Left lung (tissue), 10 donors: ENCODE measurements around the gene IGDCC3. TPM values are rescaled to one million over a fixed set of nuclear protein-coding genes. Genes with fewer than 3 reads are reported as not detected.

Experiments
- ATAC-seq: fragments of 200-7000 bp; cut with Tn5 transposase; one replicate; pipeline ENCODE4 v1.9.1; 2020; ENCODE audit warnings: moderate library complexity
- DNase-seq, 4 donors: peaks; one replicate each; pipeline ENCODE4 v3.0.0-alpha.2; 2013 to 2020
- H3K27ac ChIP-seq, 2 donors: fragments of 200-600 bp; sonication (generic) in 1 of 2; one replicate each; pipeline versions ENCODE4 v1.5.0 to v1.8.0; 2020 to 2021
- H3K27me3 ChIP-seq, 2 donors: fragments of 200-600 bp; sonication (generic) in 1 of 2; one replicate each; pipeline versions ENCODE4 v1.5.0 to v1.8.0; 2020 to 2021
- H3K36me3 ChIP-seq, 2 donors: fragments of 200-600 bp; sonication (generic) in 1 of 2; one replicate each; pipeline versions ENCODE4 v1.5.0 to v1.8.0; 2020 to 2021
- H3K4me1 ChIP-seq, 2 donors: fragments of 200-600 bp; one replicate each; pipeline ENCODE4 v1.8.0; 2021
- H3K4me3 ChIP-seq, 2 donors: fragments of 200-600 bp; sonication (generic) in 1 of 2; one replicate each; pipeline versions ENCODE4 v1.5.0 to v1.8.0; 2020 to 2021; ENCODE audit warnings: mild to moderate bottlenecking in 1 of 2
- H3K9me3 ChIP-seq, 2 donors: fragments of 200-600 bp; sonication (generic) in 1 of 2; one replicate each; pipeline versions ENCODE4 v1.5.0 to v1.8.0; 2020 to 2021
- intact Hi-C, 2 donors: fragments of 100-400 bp; cut with DNase I; formaldehyde crosslinking; loops; one replicate each; pipeline versions ENCODE4 v1.11.2 to v1.14.2; 2022
- polyA plus RNA-seq, 6 donors: library from polyadenylated mRNA; unstranded; fragments of 120-200 nt; gene quantifications; one replicate each; pipeline ENCODE4 v1.2.1, GENCODE V29; 2013; ENCODE audit not compliant: insufficient read length in 6 of 6
- total RNA-seq, 2 donors: library from RNA; stranded (reverse); fragmentation: NEBNext Ultra II Directional; extraction: Animal tissue kit (Norgen Biotek cat#: 25700); gene quantifications; one replicate each; pipeline ENCODE4 v1.2.1, GENCODE V29; 2021
- TF ChIP-seq, protein P1 (sequence below), 2 donors: fragments of 200-600 bp; sonication (generic) in 1 of 2; IDR thresholded peaks; one replicate each; pipeline versions ENCODE4 v1.5.0 to v1.8.0; 2021; ENCODE audit warnings: antibody characterized with exemption in 2 of 2
- donor health status: DM: no; HTN: yes; CAD: no.
- donor health status: DM: no; HTN: no; CAD: no.

The IGDCC3 gene
- total and polyA plus RNA-seq, 8 donors: 0.20 to 12.8 (median 11.5) TPM; not detected in 1

DNA sequence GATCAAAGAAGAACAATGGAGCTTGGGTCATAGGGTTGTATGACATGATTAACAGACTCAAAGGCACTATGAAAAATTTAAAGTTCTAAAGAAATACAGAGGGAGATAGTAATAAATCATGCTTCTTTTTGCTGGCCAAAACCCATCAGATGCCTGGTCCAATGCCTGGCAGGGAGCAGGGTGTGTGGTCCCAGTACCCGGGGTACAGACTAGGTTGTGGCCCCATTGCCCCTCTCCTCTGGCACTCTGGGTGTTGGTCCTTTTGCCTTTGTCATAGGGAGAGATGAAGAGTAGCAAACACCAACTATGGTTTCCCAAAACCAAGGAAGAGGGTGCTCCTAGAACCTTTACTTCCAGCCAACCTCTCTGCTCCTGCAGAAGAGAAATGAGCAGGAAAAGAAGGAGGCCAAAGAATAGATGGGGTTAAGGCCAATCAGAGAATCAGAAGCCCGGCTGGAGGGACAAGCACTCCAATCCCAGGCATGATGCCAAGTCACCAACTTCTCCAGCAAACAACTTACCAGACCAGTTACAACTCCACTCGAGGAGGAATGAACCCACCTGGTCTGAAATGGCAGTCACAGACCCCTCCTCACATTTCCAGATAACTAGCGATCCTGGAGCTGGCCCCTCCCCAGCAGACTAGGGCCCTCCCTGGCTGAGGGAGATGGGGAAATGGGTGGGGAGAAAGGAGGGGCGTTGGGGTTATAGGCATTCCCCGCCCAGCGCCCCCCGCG lies 1.8 kb downstream of the IGDCC3 start:
- Histone ChIP-seq H3K4me1 (peaks cover 8 to 22% of the 10 kb centered on the region in 2 donors), H3K36me3 (no peaks in the 10 kb centered on the region), H3K9me3 (no peaks in the 10 kb centered on the region), H3K4me3 (no peak overlapping the region), H3K27me3 (peaks cover 34 to 89% of the 10 kb centered on the region in 2 donors), H3K27ac (no peak overlapping the region)
- peak in 1 of 4 donors; percentile 70 for DNase-seq
- TF ChIP-seq, protein P1, sequence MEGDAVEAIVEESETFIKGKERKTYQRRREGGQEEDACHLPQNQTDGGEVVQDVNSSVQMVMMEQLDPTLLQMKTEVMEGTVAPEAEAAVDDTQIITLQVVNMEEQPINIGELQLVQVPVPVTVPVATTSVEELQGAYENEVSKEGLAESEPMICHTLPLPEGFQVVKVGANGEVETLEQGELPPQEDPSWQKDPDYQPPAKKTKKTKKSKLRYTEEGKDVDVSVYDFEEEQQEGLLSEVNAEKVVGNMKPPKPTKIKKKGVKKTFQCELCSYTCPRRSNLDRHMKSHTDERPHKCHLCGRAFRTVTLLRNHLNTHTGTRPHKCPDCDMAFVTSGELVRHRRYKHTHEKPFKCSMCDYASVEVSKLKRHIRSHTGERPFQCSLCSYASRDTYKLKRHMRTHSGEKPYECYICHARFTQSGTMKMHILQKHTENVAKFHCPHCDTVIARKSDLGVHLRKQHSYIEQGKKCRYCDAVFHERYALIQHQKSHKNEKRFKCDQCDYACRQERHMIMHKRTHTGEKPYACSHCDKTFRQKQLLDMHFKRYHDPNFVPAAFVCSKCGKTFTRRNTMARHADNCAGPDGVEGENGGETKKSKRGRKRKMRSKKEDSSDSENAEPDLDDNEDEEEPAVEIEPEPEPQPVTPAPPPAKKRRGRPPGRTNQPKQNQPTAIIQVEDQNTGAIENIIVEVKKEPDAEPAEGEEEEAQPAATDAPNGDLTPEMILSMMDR (IDR thresholded peaks at IDR 0.05): no peak
- intact Hi-C loops: no loop called here
- ATAC-seq: no peak

DNA sequence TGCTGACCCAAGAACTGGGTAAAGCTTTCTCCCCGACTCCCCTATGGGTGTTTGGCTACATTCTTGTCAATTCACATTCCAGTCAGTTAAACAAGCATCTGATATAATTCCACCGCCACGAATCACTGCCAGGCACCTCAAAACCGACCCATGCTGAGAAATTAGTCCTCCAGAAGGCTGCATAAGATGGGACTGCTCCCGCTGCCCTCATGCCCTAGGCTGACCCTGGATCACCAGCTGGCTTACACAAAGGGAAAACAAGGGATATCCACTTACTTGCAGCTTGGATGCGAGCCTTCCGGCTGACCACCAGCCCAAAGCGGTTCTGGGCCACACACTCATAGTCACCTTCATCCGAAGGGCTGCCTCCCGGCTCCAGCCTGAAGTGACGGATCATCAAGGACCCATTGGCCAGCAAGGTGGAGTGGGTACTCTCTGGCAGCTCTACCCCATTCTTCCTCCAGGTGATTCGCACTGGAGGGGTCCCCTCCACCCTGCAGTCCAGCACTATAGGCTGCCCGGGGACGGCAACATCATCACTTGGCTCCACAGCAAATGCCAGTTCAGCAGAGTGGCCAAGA lies 2.9 kb downstream of the IGDCC3 start:
- no peak for DNase-seq
- H3K4me3 ChIP-seq: no peak overlapping the region
- H3K9me3 ChIP-seq: no peaks in the 10 kb centered on the region
- no peak for ATAC-seq
- H3K27me3 ChIP-seq: peaks cover 34 to 78% of the 10 kb centered on the region in 2 donors
- peaks cover 8 to 22% of the 10 kb centered on the region in 2 donors for H3K4me1 ChIP-seq
- H3K36me3 ChIP-seq: no peaks in the 10 kb centered on the region
- no peak overlapping the region for H3K27ac ChIP-seq
- TF ChIP-seq, protein P1 (IDR thresholded peaks at IDR 0.05): no peak
- intact Hi-C loops: no loop called here

DNA sequence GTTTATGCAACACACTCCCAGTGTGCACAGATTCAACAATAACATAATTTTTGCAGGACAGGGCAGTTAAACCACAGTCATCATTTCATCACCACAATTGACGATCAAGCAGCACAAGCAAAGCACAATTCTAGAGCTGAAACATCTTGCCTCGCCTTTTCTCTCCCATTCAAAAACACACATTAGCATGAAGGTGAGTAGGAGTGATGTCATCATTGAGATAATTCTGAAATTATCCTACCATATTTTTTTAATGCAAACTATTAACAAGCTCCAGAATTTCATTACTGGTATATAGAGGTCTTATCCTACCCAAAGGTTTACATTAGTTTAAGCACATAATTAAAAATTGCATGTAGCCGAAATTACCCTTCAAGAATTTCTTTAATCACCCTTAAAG lies 3.5 kb downstream of the IGDCC3 start:
- DNase-seq (no peak), ATAC-seq (no peak)
- intact Hi-C loops: no loop called here
- Histone ChIP-seq H3K9me3 (no peaks in the 10 kb centered on the region), H3K27ac (no peak overlapping the region), H3K4me3 (no peak overlapping the region), H3K27me3 (peaks cover 34 to 72% of the 10 kb centered on the region in 2 donors), H3K36me3 (no peaks in the 10 kb centered on the region), H3K4me1 (peaks cover 8 to 22% of the 10 kb centered on the region in 2 donors)
- TF ChIP-seq, protein P1 (IDR thresholded peaks at IDR 0.05): no peak

DNA sequence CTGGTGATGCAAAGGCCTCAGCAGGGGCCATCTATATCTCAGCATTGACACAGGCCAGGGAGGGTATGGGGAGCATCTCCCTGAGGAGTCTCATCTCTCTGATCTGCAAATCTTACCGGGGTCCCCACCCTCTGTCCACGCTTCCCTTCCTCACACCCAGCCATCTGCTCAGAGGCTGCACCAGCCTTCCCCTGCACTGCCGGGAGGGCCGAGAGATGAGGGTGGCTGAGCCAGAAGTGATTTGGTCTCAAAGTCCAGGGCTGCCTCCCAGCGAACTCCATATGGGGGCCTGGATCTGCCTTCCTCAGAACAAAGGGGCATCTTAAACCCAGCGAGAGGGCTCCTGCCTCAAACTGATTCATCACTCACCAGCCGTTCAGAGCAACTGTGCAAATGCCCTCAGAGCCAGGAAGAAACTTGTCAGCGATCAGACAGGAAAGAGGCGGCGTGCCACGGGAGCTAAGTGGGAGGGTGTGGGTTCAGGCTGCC lies 4.6 kb downstream of the IGDCC3 start:
- Histone ChIP-seq H3K4me1 (peaks cover 8 to 20% of the 10 kb centered on the region in 2 donors), H3K9me3 (no peaks in the 10 kb centered on the region), H3K27me3 (peaks cover 25 to 61% of the 10 kb centered on the region in 2 donors), H3K36me3 (no peaks in the 10 kb centered on the region), H3K4me3 (no peak overlapping the region), H3K27ac (no peak overlapping the region)
- ATAC-seq (no peak), DNase-seq (no peak)
- TF ChIP-seq, protein P1 (IDR thresholded peaks at IDR 0.05): no peak
- intact Hi-C loops: no loop called here

DNA sequence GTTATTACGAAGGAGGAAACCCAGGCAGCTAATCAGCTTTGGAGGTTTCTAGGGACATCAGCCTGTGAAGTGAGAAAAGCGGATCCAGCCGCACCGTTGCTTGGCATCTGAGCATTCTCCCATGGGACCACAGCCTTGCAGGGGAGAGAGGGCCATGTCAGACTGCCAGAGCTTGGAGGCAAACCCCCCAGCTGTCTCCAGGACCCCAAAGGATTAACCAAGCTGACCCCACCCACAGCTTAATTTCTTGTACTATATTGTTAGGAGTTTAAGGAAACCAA lies 5.1 kb downstream of the IGDCC3 start:
- Histone ChIP-seq H3K4me1 (peaks cover 8 to 15% of the 10 kb centered on the region in 2 donors), H3K9me3 (no peaks in the 10 kb centered on the region), H3K27me3 (peaks cover 23 to 56% of the 10 kb centered on the region in 2 donors), H3K36me3 (no peaks in the 10 kb centered on the region), H3K4me3 (no peak overlapping the region), H3K27ac (no peak overlapping the region)
- intact Hi-C loops: no loop called here
- TF ChIP-seq, protein P1 (IDR thresholded peaks at IDR 0.05): no peak
- ATAC-seq (no peak), DNase-seq (no peak)
